H1 (cell line): ENCODE measurements around the gene DENND4C. TPM values are rescaled to one million over a fixed set of nuclear protein-coding genes. Genes with fewer than 3 reads are reported as not detected.
"Not testable (repeated sequence)": the region's sequence is repeated elsewhere in the genome, so short reads cannot be mapped to it uniquely, and the experiment has no call there.

ENCODE experiments used
- CTCF ChIA-PET: fragments of 300-600 bp; sonication (Branson Sonifier 250); formaldehyde crosslinking; loops from one replicate; lab custom pipeline; 2021; ENCODE audit not compliant: partially characterized antibody; lab: Charles Lee
- POLR2A ChIA-PET: fragments of 300-600 bp; sonication (Branson Sonifier 250); formaldehyde crosslinking; loops from one replicate; lab custom pipeline; 2021; ENCODE audit warnings: inconsistent platforms; ENCODE audit not compliant: partially characterized antibody; lab: Charles Lee
- DNase-seq, 2 experiments: peaks; one replicate each; pipeline versions ENCODE4 v3.0.0 to v3.0.0-alpha.2; 2010 to 2022; ENCODE audit warnings: low spot score in 2 of 2, low read depth in 1 of 2, mixed read lengths in 1 of 2
- FAIRE-seq: peaks from 2 replicates; lab custom pipeline; 2011; peaks lifted over from hg19 to GRCh38; lab: Jason Lieb, UNC
- H2AFZ ChIP-seq: 2 replicates; pipeline ENCODE4 v1.8.1; 2012; ENCODE audit warnings: low read length, inconsistent platforms
- H2AK5ac ChIP-seq: 2 replicates; pipeline ENCODE4 v1.6.1; 2013; ENCODE audit warnings: low read depth, low read length
- H2BK120ac ChIP-seq: replicated peaks from 2 replicates; pipeline ENCODE3; 2013; ENCODE audit warnings: low read depth, low read length, inconsistent platforms
- H2BK12ac ChIP-seq: 2 replicates; pipeline ENCODE4 v1.6.1; 2013; ENCODE audit warnings: low read depth, low read length
- H2BK15ac ChIP-seq: 2 replicates; pipeline ENCODE4 v1.6.1; 2013; ENCODE audit warnings: low read length
- H2BK20ac ChIP-seq: 2 replicates; pipeline ENCODE4 v1.6.1; 2013; ENCODE audit warnings: low read length
- H2BK5ac ChIP-seq: 2 replicates; pipeline ENCODE4 v1.6.1; 2013; ENCODE audit warnings: low read depth, low read length
- H3K14ac ChIP-seq: 2 replicates; pipeline ENCODE4 v1.6.1; 2013; ENCODE audit warnings: inconsistent platforms; ENCODE audit not compliant: insufficient read length
- H3K18ac ChIP-seq: 2 replicates; pipeline ENCODE4 v1.6.1; 2013; ENCODE audit warnings: low read length; ENCODE audit errors: extremely low read depth
- H3K23ac ChIP-seq: 2 replicates; pipeline ENCODE4 v1.6.1; 2013; ENCODE audit warnings: inconsistent platforms; ENCODE audit not compliant: insufficient read length
- H3K23me2 ChIP-seq: 2 replicates; pipeline ENCODE4 v1.6.1; 2013; ENCODE audit warnings: low read depth, low read length
- H3K27ac ChIP-seq: 2 replicates; pipeline ENCODE4 v1.6.1; 2011; ENCODE audit warnings: low read depth, low read length, inconsistent platforms
- H3K27me3 ChIP-seq, 4 experiments: replicated peaks in 1 of 4; 1 replicate in 1 of 4; 2 replicates in 3 of 4; pipeline versions ENCODE4 v1.6.1 to v1.8.1; 2011 to 2013; ENCODE audit warnings: low read length in 3 of 4, mild to moderate bottlenecking in 3 of 4, inconsistent platforms in 2 of 4, mixed read lengths in 2 of 4, moderate library complexity in 1 of 4; ENCODE audit not compliant: control insufficient read depth in 3 of 4, insufficient read depth in 3 of 4; ENCODE audit errors: extremely low read depth in 1 of 4
- H3K36me3 ChIP-seq, 4 experiments: 2 replicates each; pipeline versions ENCODE4 v1.6.1 to v1.8.1; 2011 to 2013; ENCODE audit warnings: mild to moderate bottlenecking in 4 of 4, low read length in 3 of 4, moderate library complexity in 2 of 4, control low read depth in 1 of 4, inconsistent platforms in 1 of 4; ENCODE audit not compliant: insufficient read depth in 4 of 4, control insufficient read depth in 2 of 4
- H3K4ac ChIP-seq: replicated peaks from 2 replicates; pipeline ENCODE3; 2013; ENCODE audit warnings: low read length, low read depth, mixed read lengths, inconsistent platforms; ENCODE audit not compliant: insufficient read length
- H3K4me1 ChIP-seq, 4 experiments: replicated peaks in 1 of 4; 1 replicate in 1 of 4; 2 replicates in 3 of 4; pipeline versions ENCODE4 v1.6.1 to v1.8.1; 2011 to 2013; ENCODE audit warnings: low read length in 3 of 4, inconsistent platforms in 2 of 4, mixed read lengths in 1 of 4; ENCODE audit not compliant: insufficient read depth in 4 of 4, control insufficient read depth in 3 of 4
- H3K4me2 ChIP-seq, 2 experiments: 2 replicates each; pipeline versions ENCODE4 v1.6.1 to v1.8.1; 2011 to 2013; ENCODE audit warnings: low read depth in 2 of 2, low read length in 2 of 2, control low read depth in 1 of 2, inconsistent platforms in 1 of 2, mild to moderate bottlenecking in 1 of 2; ENCODE audit not compliant: insufficient read depth in 1 of 2
- H3K4me3 ChIP-seq, 4 experiments: fragments of 200-600, 300-600 bp in 1 of 4; sonication (generic), shearing (Covaris generic), sonication (Bioruptor Twin) in 1 of 4; 2 replicates each; pipeline versions ENCODE4 v1.5.1 to v1.8.1; 2011 to 2016; ENCODE audit warnings: low read length in 4 of 4, low read depth in 3 of 4, control low read depth in 2 of 4, inconsistent platforms in 2 of 4, mild to moderate bottlenecking in 2 of 4, mixed read lengths in 1 of 4, moderate library complexity in 1 of 4; ENCODE audit not compliant: insufficient read depth in 2 of 4; ENCODE audit errors: extremely low read depth in 1 of 4
- H3K56ac ChIP-seq: replicated peaks from 2 replicates; pipeline ENCODE3; 2013; ENCODE audit warnings: low read depth, mild to moderate bottlenecking, mixed read lengths, low read length, inconsistent platforms; ENCODE audit not compliant: insufficient read length
- H3K79me1 ChIP-seq: 2 replicates; pipeline ENCODE4 v1.6.1; 2013; ENCODE audit warnings: low read depth, low read length, control low read depth
- H3K79me2 ChIP-seq, 2 experiments: 2 replicates each; pipeline versions ENCODE4 v1.6.1 to v1.8.1; 2012 to 2013; ENCODE audit warnings: low read length in 2 of 2, mild to moderate bottlenecking in 2 of 2, inconsistent platforms in 1 of 2; ENCODE audit not compliant: insufficient read depth in 2 of 2, control insufficient read depth in 1 of 2
- H3K9ac ChIP-seq, 4 experiments: replicated peaks in 1 of 4; 1 replicate in 1 of 4; 2 replicates in 3 of 4; pipeline versions ENCODE4 v1.6.1 to v1.8.1; 2011 to 2013; ENCODE audit warnings: low read depth in 3 of 4, low read length in 3 of 4, control low read depth in 2 of 4, mild to moderate bottlenecking in 2 of 4, moderate library complexity in 2 of 4, inconsistent platforms in 1 of 4; ENCODE audit errors: extremely low read depth in 1 of 4
- H3K9me3 ChIP-seq, 2 experiments: 2 replicates each; pipeline versions ENCODE4 v1.6.1 to v1.8.1; 2012 to 2013; ENCODE audit warnings: mild to moderate bottlenecking in 2 of 2, moderate library complexity in 2 of 2, control low read depth in 1 of 2, inconsistent platforms in 1 of 2, low read depth in 1 of 2, low read length in 1 of 2, mixed read lengths in 1 of 2; ENCODE audit not compliant: insufficient read depth in 2 of 2
- H4K20me1 ChIP-seq, 2 experiments: replicated peaks in 1 of 2; 2 replicates each; pipeline versions ENCODE3 to v1.8.1; 2011 to 2013; ENCODE audit warnings: inconsistent platforms in 2 of 2, low read length in 2 of 2, mild to moderate bottlenecking in 1 of 2; ENCODE audit not compliant: insufficient read depth in 2 of 2, control insufficient read depth in 1 of 2
- H4K5ac ChIP-seq: 2 replicates; pipeline ENCODE4 v1.6.1; 2013; ENCODE audit warnings: low read length, low read depth, mixed read lengths, inconsistent platforms; ENCODE audit not compliant: insufficient read length
- H4K8ac ChIP-seq: 2 replicates; pipeline ENCODE4 v1.8.0; 2013; ENCODE audit warnings: mild to moderate bottlenecking, moderate library complexity, low read length, inconsistent platforms; ENCODE audit not compliant: insufficient read depth; ENCODE audit errors: extremely low read depth
- H4K91ac ChIP-seq: replicated peaks from 2 replicates; pipeline ENCODE3; 2013; ENCODE audit warnings: low read length, mixed read lengths, inconsistent platforms; ENCODE audit not compliant: insufficient read length
- BRCA1 ChIP-seq: IDR thresholded peaks from 2 replicates; pipeline ENCODE4 v1.6.1; 2012; ENCODE audit warnings: low read depth, low read length, improper control_type of control experiment
- CHD1 ChIP-seq: IDR thresholded peaks from 2 replicates; pipeline ENCODE4 v1.6.1; 2012; ENCODE audit warnings: low read depth, low read length, improper control_type of control experiment
- EGR1 ChIP-seq: IDR thresholded peaks from 2 replicates; pipeline ENCODE4 v1.6.1; 2011; ENCODE audit warnings: low read depth, low read length, borderline replicate concordance
- KDM4A ChIP-seq: IDR thresholded peaks from one replicate; pipeline ENCODE4 v1.7.1; 2012; ENCODE audit warnings: low read depth, mild to moderate bottlenecking, moderate library complexity, low read length, inconsistent platforms; ENCODE audit not compliant: severe bottlenecking
- RNF2 ChIP-seq: fragments of 200-900, 300-1000 bp; sonication (generic); IDR thresholded peaks from 2 replicates; pipeline ENCODE4 v1.7.1; 2016; ENCODE audit warnings: borderline replicate concordance, low read depth, mild to moderate bottlenecking, antibody characterized with exemption, low read length; ENCODE audit not compliant: poor library complexity, severe bottlenecking; ENCODE audit errors: missing control alignments
- SIN3A ChIP-seq, 2 experiments: IDR thresholded peaks in 1 of 2; conservative IDR thresholded peaks in 1 of 2; 2 replicates each; pipeline ENCODE4 v1.6.1; 2011 to 2012; ENCODE audit warnings: low read length in 2 of 2, improper control_type of control experiment in 1 of 2, low read depth in 1 of 2, mild to moderate bottlenecking in 1 of 2
- SP1 ChIP-seq: IDR thresholded peaks from 2 replicates; pipeline ENCODE4 v1.6.1; 2011; ENCODE audit warnings: low read depth, low read length
- WGBS, 2 experiments: shearing (Covaris generic) in 1 of 2; methylation state at CpG; one replicate each; pipeline versions ENCODE4 v1.1.6 to v1.1.7; 2013 to 2015; ENCODE audit warnings: low lambda C conversion rate in 2 of 2, mixed read lengths in 2 of 2, inconsistent platforms in 1 of 2, low coverage in 1 of 2, missing lambda C conversion rate in 1 of 2; ENCODE audit not compliant: insufficient replicate concordance in 2 of 2, insufficient coverage in 1 of 2, insufficient read length in 1 of 2; ENCODE audit errors: extremely low coverage in 1 of 2, missing lambda C conversion rate in 1 of 2; 5-methylcytosine and 5-hydroxymethylcytosine counted together
- polyA plus RNA-seq, 7 experiments: library from polyadenylated mRNA; depleted of rRNA in 3 of 7; stranded (reverse) in 5 of 7; unstranded in 2 of 7; fragments of >200 nt in 5 of 7; fragments of 200-250 nt in 2 of 7; gene quantifications; 1 replicate in 5 of 7; 2 replicates in 1 of 7; 4 replicates in 1 of 7; pipeline versions ENCODE4 v1.2.1 to v1.2.3, GENCODE V29; 2011 to 2013; ENCODE audit warnings: missing spikeins in 2 of 7, mixed read lengths in 2 of 7
- total RNA-seq: library from RNA; stranded (reverse); fragmentation: NEBNext Ultra II Directional; extraction: Animal tissue kit (Norgen Biotek cat#: 25700); gene quantifications from 2 replicates; pipeline ENCODE4 v1.2.1, GENCODE V29; 2021
- TF ChIP-seq, protein P1 (sequence below), 3 experiments: IDR thresholded peaks; 1 replicate in 2 of 3; 2 replicates in 1 of 3; pipeline versions ENCODE4 v1.5.1 to v1.6.1; 2011; ENCODE audit warnings: low read length in 3 of 3, mild to moderate bottlenecking in 3 of 3, inconsistent platforms in 2 of 3, low read depth in 1 of 3, moderate library complexity in 1 of 3; ENCODE audit not compliant: insufficient read depth in 1 of 3; ENCODE audit errors: control extremely low read depth in 1 of 3

The DENND4C gene
- total and polyA plus RNA-seq, 2 of the 8 experiments (the other 6 are each of a cell fraction or from before 2014, with no cell fraction given), result 6.9 to 18.9 TPM

DNA sequence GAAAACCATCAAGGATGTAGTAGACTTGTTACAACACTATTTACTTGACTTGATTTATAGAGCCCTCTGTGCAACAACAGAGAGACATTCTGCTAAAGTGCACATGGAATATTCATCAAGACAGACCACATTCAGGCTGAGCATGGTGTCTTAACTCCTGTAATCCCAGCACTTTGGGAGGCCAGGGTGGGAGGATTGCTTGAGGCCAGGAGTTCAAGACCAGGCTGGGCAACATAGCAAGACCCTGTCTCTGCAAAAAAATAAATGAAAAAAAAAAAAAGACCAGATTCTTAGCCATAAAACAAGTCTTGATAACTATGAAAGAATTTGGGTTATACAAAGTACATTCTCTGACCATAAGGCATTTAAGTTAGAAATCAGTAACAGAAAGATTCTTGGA, 25.3 kb downstream of the DENND4C start (continued):
- TF ChIP-seq, protein P1, sequence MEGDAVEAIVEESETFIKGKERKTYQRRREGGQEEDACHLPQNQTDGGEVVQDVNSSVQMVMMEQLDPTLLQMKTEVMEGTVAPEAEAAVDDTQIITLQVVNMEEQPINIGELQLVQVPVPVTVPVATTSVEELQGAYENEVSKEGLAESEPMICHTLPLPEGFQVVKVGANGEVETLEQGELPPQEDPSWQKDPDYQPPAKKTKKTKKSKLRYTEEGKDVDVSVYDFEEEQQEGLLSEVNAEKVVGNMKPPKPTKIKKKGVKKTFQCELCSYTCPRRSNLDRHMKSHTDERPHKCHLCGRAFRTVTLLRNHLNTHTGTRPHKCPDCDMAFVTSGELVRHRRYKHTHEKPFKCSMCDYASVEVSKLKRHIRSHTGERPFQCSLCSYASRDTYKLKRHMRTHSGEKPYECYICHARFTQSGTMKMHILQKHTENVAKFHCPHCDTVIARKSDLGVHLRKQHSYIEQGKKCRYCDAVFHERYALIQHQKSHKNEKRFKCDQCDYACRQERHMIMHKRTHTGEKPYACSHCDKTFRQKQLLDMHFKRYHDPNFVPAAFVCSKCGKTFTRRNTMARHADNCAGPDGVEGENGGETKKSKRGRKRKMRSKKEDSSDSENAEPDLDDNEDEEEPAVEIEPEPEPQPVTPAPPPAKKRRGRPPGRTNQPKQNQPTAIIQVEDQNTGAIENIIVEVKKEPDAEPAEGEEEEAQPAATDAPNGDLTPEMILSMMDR (IDR thresholded peaks at IDR 0.05; ENCODE audit: control extremely low read depth in 1 of 3, insufficient read depth in 1 of 3, low read depth in 1 of 3, low read length in 3 of 3), result no peak
- TF ChIP-seq SP1 (no peak), RNF2 (no peak), KDM4A (no peak), EGR1 (no peak), BRCA1 (no peak), SIN3A (conservative IDR thresholded peaks at IDR 0.05 in 1 of 2, IDR thresholded peaks at IDR 0.05 in 1 of 2; ENCODE audit: low read depth in 1 of 2, low read length in 2 of 2) (no peak), CHD1 (no peak)

DNA sequence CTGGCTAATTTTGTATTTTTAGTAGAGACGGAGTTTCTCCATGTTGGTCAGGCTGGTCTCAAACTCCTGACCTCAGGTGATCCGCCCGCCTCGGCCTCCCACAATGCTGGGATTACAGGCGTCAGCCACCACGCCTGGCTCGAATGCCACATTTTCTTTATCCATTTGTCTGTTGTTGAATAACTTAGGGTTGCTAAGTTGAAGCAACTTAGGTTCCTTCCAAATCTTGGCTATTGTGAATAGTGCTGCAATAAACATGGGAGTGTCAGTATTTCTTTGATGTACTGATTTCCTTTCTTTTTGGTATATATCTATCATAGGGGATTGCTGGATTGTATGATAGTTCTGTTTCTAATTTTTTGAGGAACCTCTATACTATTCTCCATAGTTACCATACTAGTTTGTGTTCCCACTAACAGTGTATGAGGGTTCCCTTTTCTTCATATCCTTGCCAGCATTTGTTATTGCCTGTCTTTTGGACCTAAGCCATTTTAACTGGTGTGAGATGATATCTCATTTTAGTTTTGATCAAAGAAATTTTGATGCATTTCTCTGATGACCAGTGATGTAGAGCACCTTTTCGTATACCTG, 29.3 kb downstream of the DENND4C start:
- H3K23ac ChIP-seq, H2AFZ ChIP-seq, H3K23me2 ChIP-seq, H3K36me3 ChIP-seq, H3K27me3 ChIP-seq, H3K56ac ChIP-seq, H3K4me3 ChIP-seq, POLR2A ChIA-PET, H3K79me1 ChIP-seq, H2BK20ac ChIP-seq, H3K4me1 ChIP-seq, H4K91ac ChIP-seq, H2BK120ac ChIP-seq, H2BK5ac ChIP-seq, H3K27ac ChIP-seq, FAIRE-seq, H3K4me2 ChIP-seq, H2AK5ac ChIP-seq, DNase-seq, H4K5ac ChIP-seq, H4K20me1 ChIP-seq, H3K9me3 ChIP-seq, H3K18ac ChIP-seq, H4K8ac ChIP-seq, H3K9ac ChIP-seq, H2BK15ac ChIP-seq, H2BK12ac ChIP-seq, H3K14ac ChIP-seq, H3K4ac ChIP-seq: not testable (repeated sequence)
- H3K79me2 ChIP-seq, result peaks cover 0 to 84% of the 10 kb centered on the region in 2 experiments; a peak in 2 of 4 replicates
- 90% methylated on average over 8 of the region's 8 CpGs; no CpG with 5 or more reads in 1 of the 2 experiments for WGBS, 2 experiments
- CTCF ChIA-PET, result interaction anchor here (1.1 kb wide), 1 partner anchor 205 kb away, joined by 3 read pairs; no protein-coding TSS in a partner anchor
